ENCODE results near the gene MUC4.
"Not testable (repeated sequence)": the region's sequence is repeated elsewhere in the genome, so short reads cannot be mapped to it uniquely, and the experiment has no call there.

MUC4 gene

GRCh38 chr3:195839260-195840010 lies 27.7 kb upstream of the MUC4 start:
- DNase-seq (ENCODE audit: extremely low read depth in 1 of 2, low read depth in 1 of 2), result no peak

GRCh38 chr3:195838714-195839113 lies 27.0 kb upstream of the MUC4 start:
- no peak for DNase-seq (ENCODE audit: extremely low read depth in 1 of 2, low read depth in 1 of 2)

GRCh38 chr3:195836476-195837135 lies 24.9 kb upstream of the MUC4 start:
- no peak for DNase-seq (ENCODE audit: extremely low read depth in 1 of 2, low read depth in 1 of 2)

GRCh38 chr3:195835791-195836190 lies 24.1 kb upstream of the MUC4 start:
- no peak for DNase-seq (ENCODE audit: extremely low read depth in 1 of 2, low read depth in 1 of 2)

GRCh38 chr3:195834675-195835583 lies 23.2 kb upstream of the MUC4 start:
- no peak for DNase-seq (ENCODE audit: extremely low read depth in 1 of 2, low read depth in 1 of 2)

GRCh38 chr3:195829897-195830254 lies 18.1 kb upstream of the MUC4 start:
- DNase-seq (ENCODE audit: extremely low read depth in 1 of 2, low read depth in 1 of 2), result no peak

GRCh38 chr3:195828762-195829161 lies 17.0 kb upstream of the MUC4 start:
- DNase-seq (ENCODE audit: extremely low read depth in 1 of 2, low read depth in 1 of 2), result no peak

- DNase-seq (ENCODE audit: extremely low read depth in 1 of 2, low read depth in 1 of 2), result no peak
These were observed 14.4 kb upstream of the MUC4 start for GRCh38 chr3:195825857-195826804.

- DNase-seq (ENCODE audit: extremely low read depth in 1 of 2, low read depth in 1 of 2), result no peak
These were observed 13.5 kb upstream of the MUC4 start for GRCh38 chr3:195825191-195825588.

GRCh38 chr3:195824425-195825190 lies 12.9 kb upstream of the MUC4 start:
- not testable (repeated sequence) for DNase-seq (ENCODE audit: extremely low read depth in 1 of 2, low read depth in 1 of 2)

GRCh38 chr3:195823999-195824398 lies 12.3 kb upstream of the MUC4 start:
- no peak for DNase-seq (ENCODE audit: extremely low read depth in 1 of 2, low read depth in 1 of 2)

GRCh38 chr3:195823280-195823679 lies 11.6 kb upstream of the MUC4 start:
- no peak for DNase-seq (ENCODE audit: extremely low read depth in 1 of 2, low read depth in 1 of 2)

GRCh38 chr3:195822131-195822696 lies 10.5 kb upstream of the MUC4 start:
- no peak for DNase-seq (ENCODE audit: extremely low read depth in 1 of 2, low read depth in 1 of 2)

- no peak for DNase-seq (ENCODE audit: extremely low read depth in 1 of 2, low read depth in 1 of 2)
These were observed 9.8 kb upstream of the MUC4 start for GRCh38 chr3:195821403-195822130.

- DNase-seq (ENCODE audit: extremely low read depth in 1 of 2, low read depth in 1 of 2), result no peak
These were observed 9.2 kb upstream of the MUC4 start for GRCh38 chr3:195820901-195821300.

- no peak for DNase-seq (ENCODE audit: extremely low read depth in 1 of 2, low read depth in 1 of 2)
These were observed 8.5 kb upstream of the MUC4 start for GRCh38 chr3:195820186-195820585.

- no peak for DNase-seq (ENCODE audit: extremely low read depth in 1 of 2, low read depth in 1 of 2)
These were observed 6.6 kb upstream of the MUC4 start for GRCh38 chr3:195818301-195818700.

GRCh38 chr3:195817578-195818135 lies 5.9 kb upstream of the MUC4 start:
- no peak for DNase-seq (ENCODE audit: extremely low read depth in 1 of 2, low read depth in 1 of 2)

Data from stimulated activated CD8-positive, alpha-beta memory T cell treated with anti-CD3 and anti-CD28 coated beads, Interleukin-7, amount 100 ng/mL, for 48 hours (primary cell).